ENCODE results near the gene RAB40B.

Gene RAB40B

GRCh38 chr17:82716203-82717010 is 17.9 kb upstream of the RAB40B start, which contains the start of gene FN3KRP:
TSS of gene FN3KRP (plus strand) at chr17:82716706. CDS start at chr17:82716756, 50 bp downstream.
- peak; percentile 82 for DNase-seq (ENCODE audit: low read depth)

GRCh38 chr17:82713071-82713723 is 14.7 kb upstream of the RAB40B start:
- no peak for DNase-seq (ENCODE audit: low read depth)

GRCh38 chr17:82710499-82711232 is 12.2 kb upstream of the RAB40B start:
- DNase-seq (ENCODE audit: low read depth) = no peak

- no peak for DNase-seq (ENCODE audit: low read depth)
Measured at GRCh38 chr17:82709676-82710498, 11.4 kb upstream of the RAB40B start.

GRCh38 chr17:82709024-82709675 is 10.7 kb upstream of the RAB40B start:
- DNase-seq (ENCODE audit: low read depth) = no peak

- no peak for DNase-seq (ENCODE audit: low read depth)
Measured at GRCh38 chr17:82705756-82706155, 7.3 kb upstream of the RAB40B start.

- DNase-seq (ENCODE audit: low read depth) = no peak
Measured at GRCh38 chr17:82704886-82705285, 6.4 kb upstream of the RAB40B start.

- DNase-seq (ENCODE audit: low read depth) = no peak
Measured at GRCh38 chr17:82703935-82704865, 5.7 kb upstream of the RAB40B start.

- DNase-seq (ENCODE audit: low read depth) = no peak
Measured at GRCh38 chr17:82703036-82703745, 4.7 kb upstream of the RAB40B start.

GRCh38 chr17:82702231-82702927 is 3.9 kb upstream of the RAB40B start:
- no peak for DNase-seq (ENCODE audit: low read depth)

- DNase-seq (ENCODE audit: low read depth) = no peak
Measured at GRCh38 chr17:82699551-82699950, 1.1 kb upstream of the RAB40B start.

- no peak for DNase-seq (ENCODE audit: low read depth)
Measured at GRCh38 chr17:82698974-82699442, 510 bp upstream of the RAB40B start.

GRCh38 chr17:82697808-82698064 is 762 bp downstream of the RAB40B start:
- DNase-seq (ENCODE audit: low read depth) = no peak

- DNase-seq (ENCODE audit: low read depth) = no peak
Measured at GRCh38 chr17:82696916-82697807, 1.3 kb downstream of the RAB40B start.

GRCh38 chr17:82696259-82696658 is 2.2 kb downstream of the RAB40B start:
- DNase-seq (ENCODE audit: low read depth) = no peak

- DNase-seq (ENCODE audit: low read depth) = no peak
Measured at GRCh38 chr17:82694647-82695046, 3.9 kb downstream of the RAB40B start.

- no peak for DNase-seq (ENCODE audit: low read depth)
Measured at GRCh38 chr17:82693168-82693867, 5.2 kb downstream of the RAB40B start.

All from activated T-helper 9 cell treated with anti-CD3 and anti-CD28 coated beads, Interleukin-2, amount 50 U/mL, for 16 hours (primary cell).